HG02759 (cell line): ENCODE results near the gene RHOT2.
"Not testable (repeated sequence)": the region's sequence is repeated elsewhere in the genome, so short reads cannot be mapped to it uniquely, and the experiment has no call there.

ENCODE experiments used
- ATAC-seq: cut with Tn5 transposase; IDR thresholded peaks from one replicate; pipeline ENCODE4 v1.9.1; 2021; ENCODE audit warnings: mild to moderate bottlenecking, moderate library complexity; ENCODE audit not compliant: unreplicated experiment

RHOT2 gene

GRCh38 chr16:712740-713250 lies 44.9 kb downstream of the RHOT2 start:
- not testable (repeated sequence) for ATAC-seq

GRCh38 chr16:714079-714478 lies 46.1 kb downstream of the RHOT2 start:
- ATAC-seq: no peak

GRCh38 chr16:714558-715476 lies 46.9 kb downstream of the RHOT2 start, which contains the start of gene METRN:
Gene METRN (plus strand): TSS chr16:715118. CDS start chr16:715290, 172 bp downstream.
- peak; percentile 84 for ATAC-seq

- peak; percentile 12 for ATAC-seq
Measured at GRCh38 chr16:715477-716199, 47.7 kb downstream of the RHOT2 start.

GRCh38 chr16:716200-716568 lies 48.3 kb downstream of the RHOT2 start:
- no peak for ATAC-seq

GRCh38 chr16:716768-717325 lies 48.9 kb downstream of the RHOT2 start:
- no peak for ATAC-seq

GRCh38 chr16:717450-718245 lies 49.7 kb downstream of the RHOT2 start:
- ATAC-seq: no peak

GRCh38 chr16:718389-718788 lies 50.5 kb downstream of the RHOT2 start:
- no peak for ATAC-seq

- ATAC-seq: no peak
Measured at GRCh38 chr16:718922-719321, 51.0 kb downstream of the RHOT2 start.

GRCh38 chr16:719815-720446 lies 52.0 kb downstream of the RHOT2 start:
- no peak for ATAC-seq

- ATAC-seq: peak; percentile 19
Measured at GRCh38 chr16:720447-720989, 52.6 kb downstream of the RHOT2 start.

GRCh38 chr16:720990-721764 lies 53.2 kb downstream of the RHOT2 start, which contains the start of gene ANTKMT:
Gene ANTKMT (plus strand): TSS chr16:721146. CDS start chr16:721275, 129 bp downstream.
- peak; percentile 76 for ATAC-seq

- ATAC-seq: no peak
Measured at GRCh38 chr16:721765-722540, 54.0 kb downstream of the RHOT2 start.

GRCh38 chr16:722835-723633 lies 55.1 kb downstream of the RHOT2 start:
- no peak for ATAC-seq

GRCh38 chr16:723695-724094 lies 55.8 kb downstream of the RHOT2 start:
- ATAC-seq: no peak
